ENCODE data around the gene SUFU. TPM values are rescaled to one million over a fixed set of nuclear protein-coding genes. Genes with fewer than 3 reads are reported as not detected.
A peak's percentile ranks its signal among the peaks of the same experiment; 100 is the strongest.

SUFU gene
- total RNA-seq, 1 experiment from 2014 or later = 2.7 TPM

DNA sequence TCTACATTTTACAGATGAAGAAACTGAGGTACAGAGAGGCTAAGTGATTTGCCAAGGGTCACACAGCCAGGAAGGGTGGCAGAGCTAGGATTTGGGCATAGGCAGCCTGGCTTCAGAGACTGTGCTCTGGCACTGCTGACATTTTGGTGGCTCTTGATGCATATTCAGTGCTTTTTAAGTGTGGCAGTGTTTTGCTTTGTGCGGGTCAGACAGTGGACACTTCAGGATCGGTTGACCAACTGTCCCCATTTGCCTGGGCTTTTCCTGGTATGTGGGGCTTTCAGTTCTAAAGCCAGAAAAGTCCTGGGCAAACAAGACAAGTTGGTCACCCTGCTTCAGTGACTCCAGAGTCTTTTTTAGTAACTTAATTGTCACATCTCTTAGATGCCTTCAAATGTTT, 35.0 kb downstream of the SUFU start:
- no peaks in the 10 kb centered on the region for H3K36me3 ChIP-seq (ENCODE audit: low read depth, low read length)
- CTCF ChIA-PET = no interaction called here
- no peaks in the 10 kb centered on the region for H3K79me2 ChIP-seq (ENCODE audit: low read length)
- no peak for DNase-seq
- intact Hi-C loops (cut with micrococcal nuclease) = no loop called here
- H3K9ac ChIP-seq (ENCODE audit: low read length) = no peak overlapping the region
- no peaks in the 10 kb centered on the region for H3K27me3 ChIP-seq (ENCODE audit: low read length)
- no TSS peak for BruUV-seq (replicated peaks)
- H4K20me1 ChIP-seq (ENCODE audit: low read length) = no peaks in the 10 kb centered on the region
- H3F3A ChIP-seq (ENCODE audit: low read length, unreplicated experiment) = no peaks in the 10 kb centered on the region
- no peaks in the 10 kb centered on the region for H3K9me3 ChIP-seq (ENCODE audit: low read length)
- H3K4me3 ChIP-seq (ENCODE audit: low read length) = no peak overlapping the region
- POLR2A ChIA-PET (ENCODE audit: unreplicated experiment) = no interaction called here
- H2AFZ ChIP-seq (ENCODE audit: low read length) = no peak overlapping the region
- TF ChIP-seq CTCF (conservative IDR thresholded peaks at IDR 0.05; ENCODE audit: low read depth, low read length) (no peak), EZH2 (IDR thresholded peaks at IDR 0.05; ENCODE audit: low read length, unreplicated experiment) (no peak), EZH2phosphoT487 (IDR thresholded peaks at IDR 0.05; ENCODE audit: borderline replicate concordance, low read length) (no peak)
- no peaks in the 10 kb centered on the region for H3K9me2 ChIP-seq (replicated peaks; ENCODE audit: low read length)
- no peak overlapping the region for H3K4me2 ChIP-seq (ENCODE audit: low read length)
- no peak overlapping the region for H3K27ac ChIP-seq (ENCODE audit: low read length)
- no peak for ATAC-seq
- no peaks in the 10 kb centered on the region for H3K4me1 ChIP-seq (ENCODE audit: insufficient read depth, low read length)

DNA sequence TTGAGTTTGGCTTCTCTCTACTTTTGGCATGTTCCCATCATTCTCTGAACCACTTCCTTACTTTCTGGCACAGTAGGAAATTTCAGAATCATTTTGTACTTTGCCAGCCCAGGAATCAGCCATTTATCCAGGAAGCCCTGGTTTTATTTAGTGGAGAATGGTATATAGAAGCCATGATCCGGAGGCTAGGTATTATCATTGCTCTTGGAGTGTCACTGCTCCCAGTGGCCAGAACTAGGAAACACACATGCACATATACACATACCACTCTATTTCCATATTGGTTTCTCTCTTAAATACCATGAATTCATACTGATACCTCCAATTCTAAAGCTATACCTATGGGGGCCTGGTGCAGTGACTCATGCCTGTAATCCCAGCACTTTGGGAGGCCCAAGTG, 36.3 kb downstream of the SUFU start:
- H3K27ac ChIP-seq (ENCODE audit: low read length) = no peak overlapping the region
- CTCF ChIA-PET = interaction anchor here (0.6 kb wide), 1 partner anchor 35 kb away, joined by 4 read pairs; no protein-coding TSS in a partner anchor
- no peaks in the 10 kb centered on the region for H4K20me1 ChIP-seq (ENCODE audit: low read length)
- no peaks in the 10 kb centered on the region for H3F3A ChIP-seq (ENCODE audit: low read length, unreplicated experiment)
- no peak overlapping the region for H3K4me2 ChIP-seq (ENCODE audit: low read length)
- BruUV-seq (replicated peaks) = no TSS peak
- H3K9me2 ChIP-seq (replicated peaks; ENCODE audit: low read length) = no peaks in the 10 kb centered on the region
- H3K4me3 ChIP-seq (ENCODE audit: low read length) = no peak overlapping the region
- H3K27me3 ChIP-seq (ENCODE audit: low read length) = no peaks in the 10 kb centered on the region
- intact Hi-C loops (cut with micrococcal nuclease) = no loop called here
- no peaks in the 10 kb centered on the region for H3K36me3 ChIP-seq (ENCODE audit: low read depth, low read length)
- H3K9me3 ChIP-seq (ENCODE audit: low read length) = no peaks in the 10 kb centered on the region
- DNase-seq (peak; percentile 11), ATAC-seq (peak; percentile 63)
- H2AFZ ChIP-seq (ENCODE audit: low read length) = no peak overlapping the region
- POLR2A ChIA-PET (ENCODE audit: unreplicated experiment) = no interaction called here
- TF ChIP-seq EZH2 (IDR thresholded peaks at IDR 0.05; ENCODE audit: low read length, unreplicated experiment) = no peak
- peak; percentile 47 for TF ChIP-seq CTCF (conservative IDR thresholded peaks at IDR 0.05; ENCODE audit: low read depth, low read length)
- no peak for TF ChIP-seq EZH2phosphoT487 (IDR thresholded peaks at IDR 0.05; ENCODE audit: borderline replicate concordance, low read length)
- H3K9ac ChIP-seq (ENCODE audit: low read length) = no peak overlapping the region
- no peaks in the 10 kb centered on the region for H3K4me1 ChIP-seq (ENCODE audit: insufficient read depth, low read length)
- H3K79me2 ChIP-seq (ENCODE audit: low read length) = no peaks in the 10 kb centered on the region

GRCh38 chr10:102542800-102543418, 39.1 kb downstream of the SUFU start:
- DNase-seq = peak; percentile 3
- Histone ChIP-seq H3F3A (ENCODE audit: low read length, unreplicated experiment) (no peaks in the 10 kb centered on the region), H3K79me2 (ENCODE audit: low read length) (no peaks in the 10 kb centered on the region), H3K4me2 (ENCODE audit: low read length) (no peak overlapping the region), H3K9me3 (ENCODE audit: low read length) (no peaks in the 10 kb centered on the region), H3K9me2 (replicated peaks; ENCODE audit: low read length) (no peaks in the 10 kb centered on the region), H3K9ac (ENCODE audit: low read length) (no peak overlapping the region), H3K36me3 (ENCODE audit: low read depth, low read length) (no peaks in the 10 kb centered on the region), H2AFZ (ENCODE audit: low read length) (no peak overlapping the region), H3K4me1 (ENCODE audit: insufficient read depth, low read length) (no peaks in the 10 kb centered on the region), H3K27me3 (ENCODE audit: low read length) (no peaks in the 10 kb centered on the region), H3K27ac (ENCODE audit: low read length) (no peak overlapping the region), H4K20me1 (ENCODE audit: low read length) (no peaks in the 10 kb centered on the region), H3K4me3 (ENCODE audit: low read length) (no peak overlapping the region)
- intact Hi-C loops (cut with micrococcal nuclease) = no loop called here
- POLR2A ChIA-PET (ENCODE audit: unreplicated experiment) = no interaction called here
- BruUV-seq (replicated peaks) = no TSS peak
- ATAC-seq = no peak
- CTCF ChIA-PET = no interaction called here
- TF ChIP-seq EZH2phosphoT487 (IDR thresholded peaks at IDR 0.05; ENCODE audit: borderline replicate concordance, low read length) (no peak), CTCF (conservative IDR thresholded peaks at IDR 0.05; ENCODE audit: low read depth, low read length) (no peak), EZH2 (IDR thresholded peaks at IDR 0.05; ENCODE audit: low read length, unreplicated experiment) (no peak)
